MM.1S (cell line): ENCODE results near the gene FIBP.

Experiments
- CTCF ChIP-seq: fragments of 300-600 bp; sonication (generic); IDR thresholded peaks from 2 replicates; pipeline ENCODE4 v1.5.1; 2016; ENCODE audit warnings: antibody characterized with exemption, low read length, mixed read lengths
- EZH2 ChIP-seq: fragments of 300-600 bp; sonication (generic); optimal IDR thresholded peaks from 2 replicates; pipeline ENCODE3; 2017; ENCODE audit warnings: low read depth, mild to moderate bottlenecking, antibody characterized with exemption, low read length, mixed read lengths
- EZH2phosphoT487 ChIP-seq: fragments of 300-600 bp; sonication (generic); IDR thresholded peaks from 2 replicates; pipeline ENCODE4 v1.6.1; 2018; ENCODE audit warnings: antibody characterized with exemption, low read length

- TF ChIP-seq CTCF (no peak), EZH2 (no peak), EZH2phosphoT487 (no peak)
These were observed 38.5 kb downstream of the FIBP start for GRCh38 chr11:65849771-65850216.
